Spleen (tissue), 11 donors: ENCODE data around the gene OR2K2. TPM values are rescaled to one million over a fixed set of nuclear protein-coding genes. Genes with fewer than 3 reads are reported as not detected.
"Not testable (repeated sequence)": the region's sequence is repeated elsewhere in the genome, so short reads cannot be mapped to it uniquely, and the experiment has no call there.

Experiments used
- DNase-seq: peaks from one replicate; pipeline ENCODE4 v3.0.0-alpha.2; 2020
- H3K27ac ChIP-seq, 8 donors: fragments of 200-600 bp; sonication (generic) in 7 of 8; 1 replicate in 4 of 8; 2 replicates in 4 of 8; pipeline versions ENCODE4 v1.5.0 to v1.8.0; 2016 to 2021; ENCODE audit warnings: inconsistent platforms in 4 of 8, mild to moderate bottlenecking in 4 of 8, moderate library complexity in 1 of 8
- H3K27me3 ChIP-seq, 7 donors: fragments of 200-600 bp; sonication (generic) in 6 of 7; replicated peaks in 1 of 7; 1 replicate in 4 of 7; 2 replicates in 3 of 7; pipeline versions ENCODE4 v1.5.0 to v1.8.0; 2016 to 2021; ENCODE audit warnings: inconsistent platforms in 3 of 7, mild to moderate bottlenecking in 1 of 7
- H3K36me3 ChIP-seq, 6 donors: fragments of 200-600 bp; sonication (generic) in 5 of 6; 1 replicate in 4 of 6; 2 replicates in 2 of 6; pipeline versions ENCODE4 v1.5.0 to v1.8.0; 2016 to 2021; ENCODE audit warnings: inconsistent platforms in 2 of 6
- H3K4me1 ChIP-seq, 6 donors: fragments of 200-600 bp; sonication (generic) in 5 of 6; 1 replicate in 3 of 6; 2 replicates in 3 of 6; pipeline versions ENCODE4 v1.5.0 to v1.8.0; 2016 to 2021; ENCODE audit warnings: inconsistent platforms in 3 of 6
- H3K4me3 ChIP-seq, 8 donors: fragments of 200-600 bp; sonication (generic) in 7 of 8; 1 replicate in 4 of 8; 2 replicates in 4 of 8; pipeline versions ENCODE4 v1.5.0 to v1.8.0; 2016 to 2021; ENCODE audit warnings: inconsistent platforms in 4 of 8, mild to moderate bottlenecking in 4 of 8, moderate library complexity in 2 of 8
- H3K9me3 ChIP-seq, 8 donors: fragments of 200-600 bp; sonication (generic) in 7 of 8; 1 replicate in 4 of 8; 2 replicates in 4 of 8; pipeline versions ENCODE4 v1.5.0 to v1.8.0; 2016 to 2021; ENCODE audit warnings: inconsistent platforms in 4 of 8
- CTCF ChIP-seq, 11 experiments: fragments of 200-600 bp in 7 of 11; fragments of 450-650 bp in 4 of 11; sonication (generic) in 4 of 11; IDR thresholded peaks in 8 of 11; conservative IDR thresholded peaks in 3 of 11; 1 replicate in 7 of 11; 2 replicates in 4 of 11; pipeline versions ENCODE4 v1.4.0 to v1.8.0; 2016 to 2021; ENCODE audit warnings: antibody characterized with exemption in 11 of 11, inconsistent platforms in 4 of 11, mild to moderate bottlenecking in 1 of 11
- POLR2A ChIP-seq, 3 donors: fragments of 450-650 bp; IDR thresholded peaks; one replicate each; pipeline ENCODE4 v1.5.1; 2017; ENCODE audit warnings: antibody characterized with exemption in 3 of 3, mild to moderate bottlenecking in 1 of 3
- POLR2AphosphoS5 ChIP-seq, 3 donors: sonication (generic); formaldehyde crosslinking; IDR thresholded peaks; one replicate each; pipeline ENCODE4 v1.5.1; 2017; ENCODE audit warnings: antibody characterized with exemption in 3 of 3
- WGBS, 5 donors: extraction: QIAGEN DNeasy Blood & Tissue Kit in 3 of 5; methylation state at CpG; one replicate each; pipeline versions ENCODE4 v1.1.5 to v1.1.7; 2013 to 2018; 5-methylcytosine and 5-hydroxymethylcytosine counted together
- intact Hi-C: fragments of 100-400 bp; cut with DNase I; formaldehyde crosslinking; loops from one replicate; pipeline ENCODE4 v1.15.0; 2023; ENCODE audit warnings: low total_unique reads
- polyA plus RNA-seq, 3 donors: library from polyadenylated mRNA; stranded (reverse); fragments of 200-250 nt; gene quantifications; one replicate each; pipeline ENCODE4 v1.2.1, GENCODE V29; 2013
- total RNA-seq, 7 donors: library from RNA; depleted of rRNA in 3 of 7; stranded (reverse); fragments of >200 nt in 3 of 7; fragmentation: NEBNext Ultra II Directional in 4 of 7; extraction: Animal tissue kit (Norgen Biotek cat#: 25700) in 4 of 7; gene quantifications; one replicate each; pipeline versions ENCODE4 v1.1.0 to v1.2.1, GENCODE V29; 2016 to 2021
- donor health status: healthy with polysubstance abuse.
- donor health status: DM: no; HTN: no; CAD: no; lungs with moderate emphysema.
- donor health status: DM: no; HTN: no; CAD: no.
- donor health status: Bipolar disorder and iron deficiency.
- donor health status: healthy.
- donor health status: DM: no; HTN: no; CAD: no.
- donor health status: DM: yes; HTN: yes; CAD: no.

Gene OR2K2
- total and polyA plus RNA-seq, 10 donors: not detected

- no peak for TF ChIP-seq POLR2AphosphoS5 (IDR thresholded peaks at IDR 0.05)
- no peak for TF ChIP-seq CTCF (IDR thresholded peaks at IDR 0.05 in 8 of 11, conservative IDR thresholded peaks at IDR 0.05 in 3 of 11)
- no peak for TF ChIP-seq POLR2A (IDR thresholded peaks at IDR 0.05)
- Histone ChIP-seq H3K4me3 (no peak overlapping the region), H3K9me3 (peaks cover 0 to 7% (median 0%) of the 10 kb centered on the region in 8 donors), H3K4me1 (peaks cover 0 to 4% (median 0%) of the 10 kb centered on the region in 6 donors), H3K27me3 (peaks cover 0 to 7% (median 0%) of the 10 kb centered on the region in 7 donors), H3K27ac (peak overlapping the region in 3 of 8 donors; percentile 24 to 41 (median 28)), H3K36me3 (no peaks in the 10 kb centered on the region)
- DNase-seq: no peak
- intact Hi-C loops: loop anchor here (5.0 kb wide), 1 partner anchor 663 kb away; no protein-coding TSS in a partner anchor
- WGBS, 5 donors: 90 to 92% (median 91%) methylated on average over 4 of the region's 4 CpGs
Measured at GRCh38 chr9:111300140-111300735, 29.8 kb downstream of the OR2K2 start.

- H3K4me3 ChIP-seq, H3K36me3 ChIP-seq, H3K9me3 ChIP-seq, H3K4me1 ChIP-seq, H3K27me3 ChIP-seq, intact Hi-C loops, DNase-seq: not testable (repeated sequence)
- peak in 2 of 11 experiments; percentile 19 to 22 for TF ChIP-seq CTCF (IDR thresholded peaks at IDR 0.05 in 8 of 11, conservative IDR thresholded peaks at IDR 0.05 in 3 of 11)
- peak overlapping the region in 3 of 8 donors; percentile 24 to 41 (median 28) for H3K27ac ChIP-seq
- 54 to 68% (median 62%) methylated on average over 4 of the region's 4 CpGs for WGBS, 5 donors
Measured at GRCh38 chr9:111299599-111299966, 30.4 kb downstream of the OR2K2 start.

GRCh38 chr9:111298731-111299598 is 31.1 kb downstream of the OR2K2 start:
- intact Hi-C loops: no loop called here
- H3K36me3 ChIP-seq: no peaks in the 10 kb centered on the region
- peaks cover 0 to 7% (median 0%) of the 10 kb centered on the region in 8 donors for H3K9me3 ChIP-seq
- H3K27me3 ChIP-seq: peaks cover 0 to 7% (median 0%) of the 10 kb centered on the region in 7 donors
- 17 to 24% (median 21%) methylated on average over 6 of the region's 6 CpGs for WGBS, 5 donors
- H3K4me1 ChIP-seq: peaks cover 0 to 4% (median 0%) of the 10 kb centered on the region in 6 donors
- no peak for DNase-seq
- peak overlapping the region in 7 of 8 donors; percentile 10 to 28 (median 19) for H3K27ac ChIP-seq
- no peak overlapping the region for H3K4me3 ChIP-seq
- TF ChIP-seq CTCF (IDR thresholded peaks at IDR 0.05 in 8 of 11, conservative IDR thresholded peaks at IDR 0.05 in 3 of 11) (peak in 10 of 11 experiments; percentile 46 to 82 (median 76)), POLR2A (IDR thresholded peaks at IDR 0.05) (no peak), POLR2AphosphoS5 (IDR thresholded peaks at IDR 0.05) (peak in 1 of 3 donors; percentile 52)

GRCh38 chr9:111298111-111298510 is 31.9 kb downstream of the OR2K2 start:
- Histone ChIP-seq H3K27ac (peak overlapping the region in 5 of 8 donors; percentile 10 to 28 (median 22)), H3K36me3 (no peaks in the 10 kb centered on the region), H3K4me1 (peaks cover 0 to 4% (median 0%) of the 10 kb centered on the region in 6 donors), H3K9me3 (peaks cover 0 to 7% (median 0%) of the 10 kb centered on the region in 8 donors), H3K27me3 (peaks cover 0 to 7% (median 0%) of the 10 kb centered on the region in 7 donors), H3K4me3 (no peak overlapping the region)
- 86 to 91% (median 90%) methylated on average over 6 of the region's 6 CpGs for WGBS, 5 donors
- no peak for DNase-seq
- intact Hi-C loops: no loop called here
- no peak for TF ChIP-seq CTCF (IDR thresholded peaks at IDR 0.05 in 8 of 11, conservative IDR thresholded peaks at IDR 0.05 in 3 of 11)
- no peak for TF ChIP-seq POLR2A (IDR thresholded peaks at IDR 0.05)
- no peak for TF ChIP-seq POLR2AphosphoS5 (IDR thresholded peaks at IDR 0.05)
